GM13977 (cell line): Measurements from ENCODE around the gene BEGAIN.

Experiments
- DNase-seq: peaks from one replicate; pipeline ENCODE4 v3.0.0; 2012; ENCODE audit warnings: low spot score
- in situ Hi-C: fragments of 300-500 bp; cut with MboI; formaldehyde crosslinking; loops from one replicate; pipeline ENCODE4 v1.12.0; 2022; ENCODE audit warnings: low sequenced_read_pairs, low pct_unique_long_range_greater_than_20kb, mixed read lengths, inconsistent platforms; ENCODE audit not compliant: unreplicated experiment
- TF ChIP-seq, protein P1 (sequence below): IDR thresholded peaks from 2 replicates; pipeline ENCODE4 v1.5.1; 2012; ENCODE audit warnings: mild to moderate bottlenecking, control low read depth; ENCODE audit not compliant: insufficient read depth; ENCODE audit errors: extremely low read depth, missing control alignments

Gene BEGAIN

DNA sequence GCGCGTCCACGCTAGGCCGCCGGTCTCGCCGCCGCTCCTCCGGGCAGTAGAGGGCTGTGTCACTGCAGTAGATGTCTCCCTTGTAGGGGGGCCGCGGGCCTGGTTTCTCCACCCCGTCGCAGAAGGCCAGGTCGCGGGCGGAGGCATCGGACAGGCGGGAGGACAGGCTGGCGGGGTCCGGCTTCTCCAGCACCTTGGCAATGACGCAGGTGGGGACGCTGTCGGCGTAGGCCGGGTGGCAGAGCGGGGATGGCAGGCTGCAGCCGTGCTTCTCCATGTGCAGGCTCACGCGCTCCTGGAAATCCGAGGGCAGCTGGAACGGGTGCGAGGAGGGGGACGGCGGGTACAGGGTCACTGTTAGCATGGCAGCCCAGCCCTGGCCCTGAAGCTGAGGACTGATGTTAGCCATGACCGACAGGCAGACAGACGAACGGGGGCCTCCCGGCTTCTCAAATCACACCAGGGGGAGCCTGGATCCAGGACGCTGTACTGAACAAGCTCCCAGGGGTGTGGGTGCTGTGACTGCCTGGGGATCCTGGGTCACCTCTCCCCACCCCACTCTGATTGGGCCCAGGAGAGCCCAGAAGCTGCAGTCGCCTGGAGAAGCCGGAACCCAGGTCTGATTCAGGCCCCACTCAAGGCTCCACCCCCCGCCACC, 48.1 kb downstream of the BEGAIN start:
- TF ChIP-seq, protein P1, sequence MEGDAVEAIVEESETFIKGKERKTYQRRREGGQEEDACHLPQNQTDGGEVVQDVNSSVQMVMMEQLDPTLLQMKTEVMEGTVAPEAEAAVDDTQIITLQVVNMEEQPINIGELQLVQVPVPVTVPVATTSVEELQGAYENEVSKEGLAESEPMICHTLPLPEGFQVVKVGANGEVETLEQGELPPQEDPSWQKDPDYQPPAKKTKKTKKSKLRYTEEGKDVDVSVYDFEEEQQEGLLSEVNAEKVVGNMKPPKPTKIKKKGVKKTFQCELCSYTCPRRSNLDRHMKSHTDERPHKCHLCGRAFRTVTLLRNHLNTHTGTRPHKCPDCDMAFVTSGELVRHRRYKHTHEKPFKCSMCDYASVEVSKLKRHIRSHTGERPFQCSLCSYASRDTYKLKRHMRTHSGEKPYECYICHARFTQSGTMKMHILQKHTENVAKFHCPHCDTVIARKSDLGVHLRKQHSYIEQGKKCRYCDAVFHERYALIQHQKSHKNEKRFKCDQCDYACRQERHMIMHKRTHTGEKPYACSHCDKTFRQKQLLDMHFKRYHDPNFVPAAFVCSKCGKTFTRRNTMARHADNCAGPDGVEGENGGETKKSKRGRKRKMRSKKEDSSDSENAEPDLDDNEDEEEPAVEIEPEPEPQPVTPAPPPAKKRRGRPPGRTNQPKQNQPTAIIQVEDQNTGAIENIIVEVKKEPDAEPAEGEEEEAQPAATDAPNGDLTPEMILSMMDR = no peak
- DNase-seq = no peak
- in situ Hi-C loops = no loop called here

DNA sequence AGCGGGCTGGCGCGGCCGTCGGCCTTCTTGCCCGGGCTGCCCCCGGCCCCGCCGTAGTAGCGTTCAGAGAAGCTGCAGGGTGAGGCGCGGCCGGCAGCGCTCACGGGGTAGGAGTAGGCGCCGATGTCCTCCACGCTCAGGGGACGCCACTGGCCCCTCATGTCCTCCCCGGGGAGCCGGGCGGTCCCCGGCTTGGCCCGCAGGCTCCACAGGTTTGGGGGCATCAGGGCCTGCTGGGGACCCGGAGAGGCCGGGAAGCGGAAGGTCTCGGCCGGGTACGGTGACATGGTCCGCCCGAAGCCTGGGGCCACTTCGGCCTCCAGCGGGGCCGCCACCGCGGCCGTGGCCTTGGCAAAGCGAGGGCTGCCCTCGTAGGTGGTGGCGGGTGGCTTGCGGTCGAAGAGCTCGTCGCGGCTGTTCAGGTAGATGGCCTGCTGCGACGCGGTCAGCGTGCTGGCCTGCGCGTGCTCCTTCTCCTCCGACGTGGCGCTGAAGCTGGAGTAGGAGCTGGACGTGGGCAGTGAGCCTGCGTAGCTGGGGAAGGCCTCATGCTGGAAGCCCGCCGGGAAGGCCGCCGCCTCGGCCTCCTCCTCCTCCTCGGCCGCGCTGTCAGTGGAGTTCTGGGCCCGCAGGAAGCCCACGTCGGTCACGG, 48.7 kb downstream of the BEGAIN start:
- TF ChIP-seq, protein P1 = no peak
- DNase-seq = no peak
- in situ Hi-C loops = no loop called here

DNA sequence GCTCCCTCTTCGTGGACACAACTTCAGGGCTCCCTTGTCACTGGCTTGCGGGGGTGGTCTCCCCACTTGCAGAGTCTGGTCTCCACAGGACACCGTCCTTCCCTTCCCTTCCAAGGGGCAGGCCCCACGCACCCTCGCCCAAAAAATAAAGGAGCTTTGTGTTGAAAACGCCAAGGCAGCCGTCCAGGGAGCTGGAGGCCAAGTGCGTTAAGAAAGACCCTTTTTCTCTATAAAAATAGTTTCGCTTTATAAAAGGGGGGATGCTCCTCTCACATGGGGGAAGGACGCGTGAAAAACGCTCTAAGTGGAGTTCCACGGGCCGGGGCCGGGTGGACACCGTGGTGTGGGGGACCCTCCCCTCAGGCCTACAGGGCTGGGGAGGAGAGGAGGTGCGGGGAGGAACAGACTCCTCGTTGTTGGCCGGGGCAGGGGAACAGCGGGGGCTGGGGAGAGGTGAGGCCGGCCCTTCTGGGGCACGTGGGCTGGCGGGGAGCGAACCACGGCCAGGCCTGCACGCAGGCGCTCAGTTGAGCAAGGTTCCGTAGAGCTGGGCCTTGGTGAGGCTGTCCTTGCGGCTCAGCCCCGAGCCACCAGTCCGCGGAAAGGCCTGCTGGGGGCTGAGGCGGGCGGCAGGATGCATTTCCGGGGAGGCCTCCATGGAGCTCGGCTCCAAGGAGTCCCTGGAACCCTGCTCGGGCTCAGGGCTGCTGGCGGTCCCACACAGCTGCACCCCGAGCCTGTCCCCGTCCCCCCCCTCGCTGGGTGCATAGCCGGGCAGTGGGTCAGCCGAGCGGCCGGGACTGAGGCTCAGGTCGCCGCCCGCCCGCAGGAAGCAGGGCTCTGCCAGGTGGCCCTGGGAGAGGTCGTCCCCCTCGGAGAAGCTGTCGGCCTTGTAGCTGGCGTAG, 49.5 kb downstream of the BEGAIN start:
- in situ Hi-C loops = no loop called here
- TF ChIP-seq, protein P1 = no peak
- no peak for DNase-seq

DNA sequence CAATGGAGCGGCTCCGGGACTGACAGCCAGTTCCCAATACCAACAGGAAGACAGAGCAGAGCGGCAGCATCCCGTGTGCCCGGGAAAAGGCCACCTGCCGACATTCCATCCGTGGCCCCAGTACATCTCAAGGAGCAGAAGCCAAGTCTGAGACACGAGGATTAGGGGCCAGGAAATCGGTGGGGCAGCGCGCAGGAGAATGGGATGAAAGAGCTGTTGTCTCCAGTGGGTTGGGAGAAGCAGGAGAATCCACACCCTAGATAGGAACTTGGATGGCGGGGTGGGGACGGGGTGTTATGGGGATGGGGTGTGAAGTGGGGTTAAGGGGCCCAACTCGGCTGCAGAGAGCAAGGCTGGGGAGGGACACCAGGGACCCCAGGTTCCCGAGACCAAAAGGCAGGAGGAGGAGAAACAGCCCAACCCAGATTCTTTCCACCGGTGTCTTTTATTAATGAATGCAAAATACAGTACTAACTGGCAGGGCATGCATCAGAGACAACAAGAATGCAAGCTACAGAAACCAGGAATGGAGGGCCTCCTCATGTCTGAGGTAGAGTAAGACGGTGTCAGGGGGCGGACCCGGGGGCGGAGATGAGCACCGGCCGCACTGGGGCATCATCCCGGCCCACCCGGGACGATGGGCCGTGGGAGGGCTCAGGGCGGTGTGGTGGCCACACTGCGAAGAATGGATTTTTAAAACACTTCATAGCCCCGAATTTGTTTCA, 50.3 kb downstream of the BEGAIN start:
- in situ Hi-C loops = no loop called here
- TF ChIP-seq, protein P1 = no peak
- no peak for DNase-seq

DNA sequence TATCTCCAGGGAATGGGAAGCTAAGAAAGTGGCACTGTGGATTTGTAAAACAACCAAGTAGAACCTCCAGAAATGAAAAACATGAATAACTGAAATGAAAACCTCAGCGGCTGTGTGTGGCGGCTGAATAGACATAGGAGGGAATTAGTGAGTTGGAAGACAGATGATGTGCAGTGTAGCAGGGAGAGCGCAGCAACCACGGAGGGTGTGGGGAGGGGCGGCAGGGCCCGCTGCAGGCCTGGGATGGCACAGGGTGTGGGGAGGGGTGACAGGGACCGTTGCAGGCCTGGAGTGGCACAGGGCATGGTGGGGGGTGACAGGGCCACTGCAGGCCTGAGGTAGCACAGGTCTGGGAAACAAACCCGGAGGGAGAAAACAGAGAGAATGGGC, 51.1 kb downstream of the BEGAIN start:
- DNase-seq = no peak
- in situ Hi-C loops = no loop called here
- TF ChIP-seq, protein P1 = no peak
